WERI-Rb-1 (cell line): Measurements from ENCODE around the gene AFF1.
A peak's percentile ranks its signal among the peaks of the same experiment; 100 is the strongest.

ENCODE experiments used
- DNase-seq: peaks from one replicate; pipeline ENCODE4 v3.0.0-alpha.2; 2020
- H3K27ac ChIP-seq: fragments of 250-450 bp; sonication (Bioruptor Pico); 2 replicates; pipeline ENCODE4 v1.5.1; 2020; ENCODE audit warnings: mild to moderate bottlenecking, moderate library complexity
- H3K27me3 ChIP-seq: fragments of 250-450 bp; sonication (Bioruptor Pico); 2 replicates; pipeline ENCODE4 v1.5.1; 2021; ENCODE audit warnings: mild to moderate bottlenecking, low read depth, moderate library complexity; ENCODE audit not compliant: insufficient read depth, severe bottlenecking
- H3K36me3 ChIP-seq: fragments of 250-450 bp; sonication (Bioruptor Pico); 2 replicates; pipeline ENCODE4 v1.5.1; 2020; ENCODE audit warnings: mild to moderate bottlenecking, moderate library complexity
- H3K4me3 ChIP-seq: 2 replicates; pipeline ENCODE4 v1.5.1; 2011; ENCODE audit warnings: low read depth, mild to moderate bottlenecking, control low read depth, low read length
- H3K9me3 ChIP-seq: fragments of 250-450 bp; sonication (Bioruptor Pico); 2 replicates; pipeline ENCODE4 v1.5.1; 2021; ENCODE audit warnings: mild to moderate bottlenecking, moderate library complexity; ENCODE audit not compliant: severe bottlenecking
- CTCF ChIP-seq: IDR thresholded peaks from 2 replicates; pipeline ENCODE4 v1.5.1; 2011; ENCODE audit warnings: low read depth, mild to moderate bottlenecking, control low read depth, inconsistent platforms, low read length

AFF1 gene

GRCh38 chr4:86955888-86956451 is 21.2 kb downstream of the AFF1 start:
- no peaks in the 10 kb centered on the region for H3K9me3 ChIP-seq
- H3K36me3 ChIP-seq, result no peaks in the 10 kb centered on the region
- no peaks in the 10 kb centered on the region for H3K27me3 ChIP-seq
- H3K27ac ChIP-seq, result no peak overlapping the region
- TF ChIP-seq CTCF, result no peak
- DNase-seq, result no peak
- H3K4me3 ChIP-seq, result no peak overlapping the region

GRCh38 chr4:86957215-86957614 is 22.4 kb downstream of the AFF1 start:
- Histone ChIP-seq H3K27ac (no peak overlapping the region), H3K9me3 (no peaks in the 10 kb centered on the region), H3K36me3 (no peaks in the 10 kb centered on the region), H3K4me3 (no peak overlapping the region), H3K27me3 (no peaks in the 10 kb centered on the region)
- TF ChIP-seq CTCF, result no peak
- DNase-seq, result no peak

- no peaks in the 10 kb centered on the region for H3K36me3 ChIP-seq
- DNase-seq, result no peak
- TF ChIP-seq CTCF, result no peak
- no peaks in the 10 kb centered on the region for H3K27me3 ChIP-seq
- H3K27ac ChIP-seq, result peak overlapping the region; percentile 36; the same call in 1 of the 2 replicates
- H3K4me3 ChIP-seq, result no peak overlapping the region
- no peaks in the 10 kb centered on the region for H3K9me3 ChIP-seq
Measured at GRCh38 chr4:86959588-86960500, 25.0 kb downstream of the AFF1 start.

GRCh38 chr4:86960557-86960961 is 25.7 kb downstream of the AFF1 start:
- peak overlapping the region; percentile 70 for H3K27ac ChIP-seq
- H3K27me3 ChIP-seq, result no peaks in the 10 kb centered on the region
- DNase-seq, result no peak
- H3K36me3 ChIP-seq, result no peaks in the 10 kb centered on the region
- no peaks in the 10 kb centered on the region for H3K9me3 ChIP-seq
- H3K4me3 ChIP-seq, result no peak overlapping the region
- no peak for TF ChIP-seq CTCF

GRCh38 chr4:86961116-86961515 is 26.3 kb downstream of the AFF1 start:
- Histone ChIP-seq H3K9me3 (no peaks in the 10 kb centered on the region), H3K36me3 (no peaks in the 10 kb centered on the region), H3K4me3 (no peak overlapping the region; the same call in 1 of the 2 replicates), H3K27ac (peak overlapping the region; percentile 70), H3K27me3 (no peaks in the 10 kb centered on the region)
- DNase-seq, result no peak
- no peak for TF ChIP-seq CTCF
